HCT116 (cell line): ENCODE data around the gene PGA4. TPM values are rescaled to one million over a fixed set of nuclear protein-coding genes. Genes with fewer than 3 reads are reported as not detected.

Experiments used
- ATAC-seq: fragments of 200-7000 bp; cut with Tn5 transposase; 2 replicates; pipeline ENCODE4 v1.9.1; 2020; ENCODE audit warnings: mild to moderate bottlenecking, moderate library complexity
- BruUV-seq: library from RNA; stranded (reverse); fragments of 400-500 nt; replicated peaks from 2 replicates; lab custom pipeline; 2021; lab: Mats Ljungman, UMichigan
- CTCF ChIA-PET: fragments of 300-600 bp; sonication (Branson Sonifier 250); formaldehyde crosslinking; loops from one replicate; lab custom pipeline; 2021; ENCODE audit warnings: antibody characterized with exemption; lab: Charles Lee
- POLR2A ChIA-PET: fragments of 300-600, 350-600 bp; sonication (Branson Sonifier 250); formaldehyde crosslinking; loops from one replicate; lab custom pipeline; 2021; ENCODE audit warnings: antibody characterized with exemption; lab: Charles Lee
- RAD21 ChIA-PET, 2 experiments: fragments of 300-600 bp; sonication (Branson Sonifier 250); formaldehyde crosslinking; loops; one replicate each; lab custom pipeline; 2023; ENCODE audit warnings: low total read pairs in 2 of 2; ENCODE audit not compliant: uncharacterized antibody in 2 of 2, unreplicated experiment in 2 of 2, low non-redundant PET in 1 of 2; lab: Charles Lee
- DNase-seq: peaks from one replicate; pipeline ENCODE4 v3.0.0-alpha.2; 2010; ENCODE audit warnings: low read depth, low spot score
- H2AFZ ChIP-seq: fragments of 200-600 bp; shearing (Covaris generic), sonication (generic); 2 replicates; pipeline ENCODE4 v1.6.1; 2017; ENCODE audit warnings: low read depth, mixed run types, mixed read lengths, antibody characterized with exemption, low read length; ENCODE audit not compliant: poor library complexity, severe bottlenecking
- H3K27ac ChIP-seq: 2 replicates; pipeline ENCODE4 v1.5.1; 2012; ENCODE audit warnings: low read depth, low read length
- H3K27me3 ChIP-seq: fragments of 200-600 bp; sonication (generic); 2 replicates; pipeline ENCODE4 v1.6.1; 2016; ENCODE audit warnings: mixed run types, low read length, mixed read lengths; ENCODE audit not compliant: insufficient read depth
- H3K36me3 ChIP-seq, 2 experiments: fragments of 200-500 bp in 1 of 2; fragments of 200-600 bp in 1 of 2; sonication (Bioruptor generic) in 1 of 2; sonication (generic) in 1 of 2; 2 replicates each; pipeline versions ENCODE4 v1.5.1 to v1.6.1; 2014 to 2016; ENCODE audit warnings: low read length in 2 of 2, inconsistent platforms in 1 of 2, mixed read lengths in 1 of 2, mixed run types in 1 of 2; ENCODE audit not compliant: insufficient read depth in 2 of 2, control insufficient read depth in 1 of 2
- H3K4me1 ChIP-seq, 2 experiments: fragments of 200-600 bp in 1 of 2; sonication (generic) in 1 of 2; 2 replicates each; pipeline versions ENCODE4 v1.5.1 to v1.6.1; 2012 to 2017; ENCODE audit warnings: low read length in 2 of 2, inconsistent platforms in 1 of 2, mild to moderate bottlenecking in 1 of 2, mixed read lengths in 1 of 2, mixed run types in 1 of 2, moderate library complexity in 1 of 2; ENCODE audit not compliant: insufficient read depth in 2 of 2, control insufficient read depth in 1 of 2
- H3K4me2 ChIP-seq: fragments of 200-600 bp; sonication (generic); 2 replicates; pipeline ENCODE4 v1.6.1; 2017; ENCODE audit warnings: mixed run types, low read length, mixed read lengths
- H3K4me3 ChIP-seq, 2 experiments: fragments of 200-600 bp in 1 of 2; sonication (generic) in 1 of 2; replicated peaks in 1 of 2; 2 replicates each; pipeline ENCODE4 v1.5.1; 2011 to 2016; ENCODE audit warnings: low read length in 2 of 2, control low read depth in 1 of 2, low read depth in 1 of 2, mild to moderate bottlenecking in 1 of 2, mixed read lengths in 1 of 2, mixed run types in 1 of 2
- H3K79me2 ChIP-seq: fragments of 200-600 bp; sonication (generic); 2 replicates; pipeline ENCODE4 v1.6.1; 2017; ENCODE audit warnings: mild to moderate bottlenecking, mixed run types, low read length, moderate library complexity, mixed read lengths; ENCODE audit not compliant: insufficient read depth
- H3K9ac ChIP-seq: fragments of 200-600 bp; sonication (generic); 2 replicates; pipeline ENCODE4 v1.6.1; 2016; ENCODE audit warnings: low read length, mixed read lengths
- H3K9me2 ChIP-seq: fragments of 200-600 bp; sonication (generic), shearing (Covaris generic); 2 replicates; pipeline ENCODE4 v1.6.1; 2017; ENCODE audit warnings: mixed run types, mild to moderate bottlenecking, moderate library complexity; ENCODE audit not compliant: insufficient read depth
- H3K9me3 ChIP-seq, 2 experiments: fragments of 200-500 bp in 1 of 2; fragments of 200-600 bp in 1 of 2; sonication (Bioruptor generic) in 1 of 2; sonication (generic) in 1 of 2; 2 replicates each; pipeline ENCODE4 v1.6.1; 2014 to 2017; ENCODE audit warnings: low read length in 2 of 2, mixed read lengths in 2 of 2, inconsistent platforms in 1 of 2, low read depth in 1 of 2, mild to moderate bottlenecking in 1 of 2, mixed run types in 1 of 2, moderate library complexity in 1 of 2; ENCODE audit not compliant: control insufficient read depth in 1 of 2, insufficient read depth in 1 of 2
- H4K20me1 ChIP-seq: fragments of 200-600 bp; sonication (generic), shearing (Covaris generic); 2 replicates; pipeline ENCODE4 v1.6.1; 2017; ENCODE audit warnings: mixed run types, mild to moderate bottlenecking, moderate library complexity; ENCODE audit not compliant: insufficient read depth
- POLR2A ChIP-seq: IDR thresholded peaks from 2 replicates; pipeline ENCODE4 v1.7.0; 2011; ENCODE audit warnings: borderline replicate concordance; ENCODE audit not compliant: insufficient read depth, insufficient read length; ENCODE audit errors: extremely low read depth
- SRF ChIP-seq: IDR thresholded peaks from 2 replicates; pipeline ENCODE4 v1.6.1; 2012; ENCODE audit warnings: low read depth
- ZFX ChIP-seq: fragments of 450-650 bp; IDR thresholded peaks from 2 replicates; pipeline ENCODE4 v1.6.1; 2017
- ZNF274 ChIP-seq: fragments of 200-500 bp; sonication (Bioruptor generic); IDR thresholded peaks from 2 replicates; pipeline ENCODE4 v1.6.1; 2014; ENCODE audit warnings: mild to moderate bottlenecking, low read depth, low read length, inconsistent platforms
- intact Hi-C: fragments of 100-400 bp; cut with micrococcal nuclease; formaldehyde crosslinking; loops from 2 replicates; pipeline ENCODE4 v1.10.0; 2022
- total RNA-seq: library from RNA; stranded (reverse); gene quantifications from one replicate; pipeline ENCODE4 v1.2.1, GENCODE V29; 2021; ENCODE audit not compliant: unreplicated experiment

The PGA4 gene
- total RNA-seq, 1 experiment from 2014 or later = not detected

DNA sequence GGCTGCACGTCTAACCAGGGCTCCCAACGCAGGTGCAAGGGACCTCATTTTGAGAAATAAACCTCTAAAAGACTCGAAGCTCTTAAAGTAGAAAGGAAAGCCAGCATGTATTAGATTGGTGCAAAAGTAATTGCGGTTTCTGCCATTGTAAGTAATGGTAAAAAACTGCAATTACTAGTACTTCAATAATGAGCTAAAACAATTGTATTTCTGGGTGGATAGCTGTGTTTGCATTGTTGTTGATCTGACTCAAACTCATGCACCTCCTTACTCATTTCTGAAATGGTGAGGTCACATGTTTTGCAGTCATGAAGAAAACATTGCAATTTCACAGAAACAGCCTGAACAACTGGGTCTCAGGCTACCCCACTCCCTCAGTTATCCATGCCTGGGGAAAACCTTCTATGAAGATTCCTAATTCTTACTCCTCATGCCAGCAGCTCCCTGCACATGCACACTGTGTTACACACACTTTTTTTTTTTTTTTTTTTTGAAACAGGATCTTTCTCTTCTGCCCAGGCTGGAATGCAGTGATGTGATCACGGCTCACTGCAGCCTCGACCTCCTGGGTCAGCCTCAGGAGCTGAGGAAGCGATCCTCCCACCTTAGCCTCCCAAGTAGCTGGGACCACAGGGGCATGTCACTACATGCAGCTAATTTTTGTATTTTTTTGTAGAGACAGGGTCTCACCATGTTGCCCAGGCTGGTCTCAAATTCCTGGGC is 48.4 kb downstream of the PGA4 start:
- TF ChIP-seq ZNF274 = no peak
- TF ChIP-seq SRF = no peak
- Histone ChIP-seq H3K9ac (no peak overlapping the region), H4K20me1 (no peaks in the 10 kb centered on the region), H3K4me1 (peaks cover 8 to 15% of the 10 kb centered on the region in 2 experiments), H3K27me3 (no peaks in the 10 kb centered on the region), H3K79me2 (no peaks in the 10 kb centered on the region), H3K9me2 (no peaks in the 10 kb centered on the region), H3K4me2 (no peak overlapping the region), H3K4me3 (no peak overlapping the region), H3K9me3 (no peaks in the 10 kb centered on the region), H3K36me3 (no peaks in the 10 kb centered on the region), H2AFZ (no peak overlapping the region), H3K27ac (no peak overlapping the region)
- ChIA-PET POLR2A (no interaction called here), RAD21 (no interaction called here), CTCF (no interaction called here)
- no peak for DNase-seq
- BruUV-seq = no TSS peak
- ATAC-seq = no peak
- intact Hi-C loops = no loop called here

DNA sequence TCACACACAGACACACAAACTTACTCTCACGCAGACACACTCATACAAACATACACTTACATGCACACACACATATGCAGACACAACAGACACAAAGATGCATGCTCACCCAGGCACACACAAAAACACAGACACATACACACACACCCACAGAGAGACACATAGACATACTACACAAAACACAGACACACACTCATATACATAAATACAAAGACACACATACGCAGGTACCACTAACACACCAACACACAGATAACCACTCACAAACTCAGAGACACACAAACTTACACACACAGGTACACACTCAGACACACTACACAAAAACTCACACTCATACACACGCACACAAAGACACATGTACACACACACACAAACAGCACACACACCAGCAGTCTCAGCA is 50.6 kb downstream of the PGA4 start:
- Histone ChIP-seq H3K9me2 (no peaks in the 10 kb centered on the region), H3K9me3 (no peaks in the 10 kb centered on the region), H3K27me3 (no peaks in the 10 kb centered on the region), H3K4me3 (no peak overlapping the region), H3K79me2 (no peaks in the 10 kb centered on the region), H4K20me1 (no peaks in the 10 kb centered on the region), H3K27ac (no peak overlapping the region), H3K36me3 (no peaks in the 10 kb centered on the region), H3K4me1 (no peaks in the 10 kb centered on the region), H3K4me2 (no peak overlapping the region), H2AFZ (no peak overlapping the region), H3K9ac (no peak overlapping the region)
- DNase-seq (no peak), ATAC-seq (no peak)
- TF ChIP-seq ZFX = no peak
- TF ChIP-seq POLR2A = no peak
- no TSS peak for BruUV-seq
- RAD21 ChIA-PET = no interaction called here
- intact Hi-C loops = no loop called here
- CTCF ChIA-PET = no interaction called here
- POLR2A ChIA-PET = no interaction called here
